CD4-positive, alpha-beta memory T cell (primary cell): ENCODE measurements around the gene CENPE. TPM values are rescaled to one million over a fixed set of nuclear protein-coding genes. Genes with fewer than 3 reads are reported as not detected.

Source experiments
- CTCF ChIA-PET: fragments of 350-600 bp; sonication (Branson Sonifier 250); formaldehyde crosslinking; loops from one replicate; lab custom pipeline; 2021; ENCODE audit warnings: inconsistent platforms; ENCODE audit not compliant: partially characterized antibody; lab: Charles Lee
- POLR2A ChIA-PET: fragments of 350-600 bp; sonication (Branson Sonifier 250); formaldehyde crosslinking; loops from one replicate; lab custom pipeline; 2021; ENCODE audit not compliant: partially characterized antibody; lab: Charles Lee
- DNase-seq, 5 donors: peaks; one replicate each; pipeline versions ENCODE4 v3.0.0 to v3.0.0-alpha.2; 2020 to 2022; ENCODE audit warnings: mixed read lengths in 1 of 5
- H3K27ac ChIP-seq: one replicate; pipeline ENCODE4 v1.7.0; 2013; ENCODE audit warnings: low read depth, low read length
- H3K27me3 ChIP-seq: 2 replicates; pipeline ENCODE4 v1.7.0; 2013; ENCODE audit warnings: mild to moderate bottlenecking, low read length, moderate library complexity; ENCODE audit not compliant: insufficient read depth
- H3K36me3 ChIP-seq: 2 replicates; pipeline ENCODE4 v1.7.0; 2013; ENCODE audit warnings: mild to moderate bottlenecking, low read length, moderate library complexity; ENCODE audit not compliant: insufficient read depth
- H3K4me1 ChIP-seq: 2 replicates; pipeline ENCODE4 v1.7.0; 2013; ENCODE audit warnings: mild to moderate bottlenecking, low read length, moderate library complexity; ENCODE audit not compliant: insufficient read depth
- H3K4me3 ChIP-seq, 2 donors: one replicate each; pipeline ENCODE4 v1.7.0; 2013; ENCODE audit warnings: low read length in 2 of 2, mild to moderate bottlenecking in 1 of 2
- H3K9me3 ChIP-seq, 2 donors: one replicate each; pipeline ENCODE4 v1.7.0; 2013; ENCODE audit warnings: low read length in 2 of 2, control low read depth in 1 of 2; ENCODE audit not compliant: control insufficient read depth in 1 of 2
- H3K27ac Mint-ChIP-seq, 7 donors: one replicate each; pipeline ENCODE4 v1.8.0; 2020 to 2021; ENCODE audit warnings: mixed read lengths in 7 of 7, mild to moderate bottlenecking in 6 of 7, inconsistent platforms in 3 of 7, moderate library complexity in 3 of 7
- H3K27me3 Mint-ChIP-seq, 2 donors: one replicate each; pipeline ENCODE4 v1.8.0; 2020 to 2021; ENCODE audit warnings: mixed read lengths in 2 of 2
- H3K36me3 Mint-ChIP-seq, 2 donors: one replicate each; pipeline ENCODE4 v1.8.0; 2020 to 2021; ENCODE audit warnings: mixed read lengths in 2 of 2, inconsistent platforms in 1 of 2, mild to moderate bottlenecking in 1 of 2
- H3K4me1 Mint-ChIP-seq, 4 donors: one replicate each; pipeline ENCODE4 v1.8.0; 2020 to 2021; ENCODE audit warnings: mixed read lengths in 4 of 4, mild to moderate bottlenecking in 1 of 4
- H3K4me3 Mint-ChIP-seq, 8 donors: one replicate each; pipeline ENCODE4 v1.8.0; 2020 to 2021; ENCODE audit warnings: mixed read lengths in 8 of 8, mild to moderate bottlenecking in 7 of 8, moderate library complexity in 6 of 8, inconsistent platforms in 3 of 8
- H3K9me3 Mint-ChIP-seq, 8 donors: one replicate each; pipeline ENCODE4 v1.8.0; 2020 to 2021; ENCODE audit warnings: mixed read lengths in 8 of 8, mild to moderate bottlenecking in 5 of 8, inconsistent platforms in 3 of 8, moderate library complexity in 1 of 8
- intact Hi-C: fragments of 100-400 bp; cut with micrococcal nuclease; formaldehyde crosslinking; loops from one replicate; pipeline ENCODE4 v1.15.1; 2023
- polyA plus RNA-seq, 2 donors: library from polyadenylated mRNA; unstranded; fragments of 300-500 nt; fragmentation: Illumina TruSeq; gene quantifications; one replicate each; pipeline ENCODE4 v1.2.3, GENCODE V29; 2021
- total RNA-seq, 2 experiments: library from RNA; stranded (reverse); gene quantifications; one replicate each; pipeline ENCODE4 v1.2.3, GENCODE V29; 2021

The CENPE gene
- total and polyA plus RNA-seq, 4 experiments from 2014 or later = 0.67 to 1.5 (median 0.77) TPM; not detected in 1

- DNase-seq = peak in 1 of 5 donors; percentile 0
- Mint-ChIP-seq H3K36me3 (no peaks in the 10 kb centered on the region), H3K27ac (peak overlapping the region; percentile 6 to 81 (median 47)), H3K4me3 (peak overlapping the region in 2 of 8 donors; percentile 4 to 9), H3K9me3 (peaks cover 0 to 2% (median 0%) of the 10 kb centered on the region in 8 donors), H3K27me3 (no peaks in the 10 kb centered on the region), H3K4me1 (peaks cover 7 to 15% (median 10%) of the 10 kb centered on the region in 4 donors)
- H3K4me1 ChIP-seq = peaks cover 13% of the 10 kb centered on the region
- POLR2A ChIA-PET = interaction anchor here (0.5 kb wide), 1 partner anchor 58 kb away, joined by 3 read pairs; no protein-coding TSS in a partner anchor
- no peaks in the 10 kb centered on the region for H3K9me3 ChIP-seq
- H3K27ac ChIP-seq = no peak overlapping the region
- intact Hi-C loops = no loop called here
- no peak overlapping the region for H3K4me3 ChIP-seq
- no peaks in the 10 kb centered on the region for H3K27me3 ChIP-seq
- no peaks in the 10 kb centered on the region for H3K36me3 ChIP-seq
- CTCF ChIA-PET = interaction anchor here (1.1 kb wide), 1 partner anchor 11 kb away, joined by 3 read pairs; no protein-coding TSS in a partner anchor
These were observed 61.3 kb downstream of the CENPE start for GRCh38 chr4:103136671-103137445.

GRCh38 chr4:103129174-103129573 is 69.0 kb downstream of the CENPE start:
- Histone ChIP-seq H3K27ac (no peak overlapping the region), H3K4me1 (no peaks in the 10 kb centered on the region), H3K36me3 (no peaks in the 10 kb centered on the region), H3K4me3 (no peak overlapping the region), H3K27me3 (no peaks in the 10 kb centered on the region), H3K9me3 (no peaks in the 10 kb centered on the region)
- Mint-ChIP-seq H3K36me3 (peaks cover 12 to 24% of the 10 kb centered on the region in 2 donors), H3K4me3 (no peak overlapping the region), H3K27me3 (no peaks in the 10 kb centered on the region), H3K4me1 (no peaks in the 10 kb centered on the region), H3K27ac (no peak overlapping the region), H3K9me3 (peaks cover 0 to 21% (median 14%) of the 10 kb centered on the region in 8 donors)
- intact Hi-C loops = no loop called here
- POLR2A ChIA-PET = no interaction called here
- CTCF ChIA-PET = no interaction called here
- DNase-seq = no peak

GRCh38 chr4:103126126-103126525 is 72.0 kb downstream of the CENPE start:
- Mint-ChIP-seq H3K9me3 (peaks cover 0 to 21% (median 14%) of the 10 kb centered on the region in 8 donors), H3K27me3 (no peaks in the 10 kb centered on the region), H3K4me1 (no peaks in the 10 kb centered on the region), H3K36me3 (peaks cover 12 to 24% of the 10 kb centered on the region in 2 donors), H3K27ac (no peak overlapping the region), H3K4me3 (no peak overlapping the region)
- H3K4me1 ChIP-seq = no peaks in the 10 kb centered on the region
- H3K9me3 ChIP-seq = no peaks in the 10 kb centered on the region
- no peak overlapping the region for H3K4me3 ChIP-seq
- DNase-seq = no peak
- no peaks in the 10 kb centered on the region for H3K27me3 ChIP-seq
- no peak overlapping the region for H3K27ac ChIP-seq
- H3K36me3 ChIP-seq = no peaks in the 10 kb centered on the region
- ChIA-PET CTCF (interaction anchor here (0.9 kb wide), 1 partner anchor 11 kb away, joined by 3 read pairs; no protein-coding TSS in a partner anchor), POLR2A (no interaction called here)
- intact Hi-C loops = no loop called here

- POLR2A ChIA-PET = no interaction called here
These were observed 75.0 kb downstream of the CENPE start for GRCh38 chr4:103123114-103123513.

GRCh38 chr4:103118166-103118565 is 80.0 kb downstream of the CENPE start:
- Mint-ChIP-seq H3K27me3 (no peaks in the 10 kb centered on the region), H3K9me3 (no peaks in the 10 kb centered on the region), H3K4me1 (no peaks in the 10 kb centered on the region), H3K4me3 (no peak overlapping the region), H3K27ac (no peak overlapping the region), H3K36me3 (no peaks in the 10 kb centered on the region)
- intact Hi-C loops = no loop called here
- H3K36me3 ChIP-seq = no peaks in the 10 kb centered on the region
- no peak overlapping the region for H3K27ac ChIP-seq
- ChIA-PET CTCF (no interaction called here), POLR2A (no interaction called here)
- H3K4me3 ChIP-seq = no peak overlapping the region
- H3K27me3 ChIP-seq = no peaks in the 10 kb centered on the region
- H3K9me3 ChIP-seq = no peaks in the 10 kb centered on the region
- H3K4me1 ChIP-seq = no peaks in the 10 kb centered on the region
- no peak for DNase-seq

More at GRCh38 chr4:103123114-103123513, 75.0 kb downstream of the CENPE start:
- no peak overlapping the region for H3K4me3 ChIP-seq
- peaks cover 0 to 15% (median 7%) of the 10 kb centered on the region in 8 donors for H3K9me3 Mint-ChIP-seq
- no peaks in the 10 kb centered on the region for H3K4me1 ChIP-seq
- H3K36me3 ChIP-seq = no peaks in the 10 kb centered on the region
- no peaks in the 10 kb centered on the region for H3K27me3 ChIP-seq
- H3K27ac ChIP-seq = no peak overlapping the region
- peaks cover 8 to 18% of the 10 kb centered on the region in 2 donors for H3K36me3 Mint-ChIP-seq
- no peaks in the 10 kb centered on the region for H3K9me3 ChIP-seq
- DNase-seq = no peak
- no peak overlapping the region for H3K27ac Mint-ChIP-seq
- H3K27me3 Mint-ChIP-seq = no peaks in the 10 kb centered on the region
- CTCF ChIA-PET = no interaction called here
- H3K4me1 Mint-ChIP-seq = no peaks in the 10 kb centered on the region
- H3K4me3 Mint-ChIP-seq = no peak overlapping the region
- intact Hi-C loops = no loop called here

- Histone ChIP-seq H3K9me3 (no peaks in the 10 kb centered on the region), H3K4me3 (no peak overlapping the region), H3K4me1 (no peaks in the 10 kb centered on the region), H3K27ac (no peak overlapping the region), H3K27me3 (no peaks in the 10 kb centered on the region), H3K36me3 (no peaks in the 10 kb centered on the region)
- POLR2A ChIA-PET = no interaction called here
- H3K4me3 Mint-ChIP-seq = no peak overlapping the region
- intact Hi-C loops = no loop called here
- no peaks in the 10 kb centered on the region for H3K9me3 Mint-ChIP-seq
- H3K36me3 Mint-ChIP-seq = no peaks in the 10 kb centered on the region
- H3K4me1 Mint-ChIP-seq = no peaks in the 10 kb centered on the region
- no peak overlapping the region for H3K27ac Mint-ChIP-seq
- no peak for DNase-seq
- no peaks in the 10 kb centered on the region for H3K27me3 Mint-ChIP-seq
- CTCF ChIA-PET = interaction anchor here (0.9 to 1.0 kb wide), 2 partner anchors 20 to 31 kb away, joined by 3 read pairs; no protein-coding TSS in a partner anchor
These were observed 86.5 kb downstream of the CENPE start for GRCh38 chr4:103111598-103111997.

GRCh38 chr4:103108542-103108941 is 89.6 kb downstream of the CENPE start:
- H3K27me3 Mint-ChIP-seq = no peaks in the 10 kb centered on the region
- no peak overlapping the region for H3K27ac Mint-ChIP-seq
- H3K4me1 ChIP-seq = no peaks in the 10 kb centered on the region
- H3K4me1 Mint-ChIP-seq = peaks cover 0 to 5% (median 4%) of the 10 kb centered on the region in 4 donors
- CTCF ChIA-PET = interaction anchor here (1.4 to 2.3 kb wide), 2 partner anchors 8 to 17 kb away, joined by 3 to 12 read pairs; partner anchors contain the start of gene BDH2
- H3K9me3 ChIP-seq = no peaks in the 10 kb centered on the region
- no peak overlapping the region for H3K27ac ChIP-seq
- H3K27me3 ChIP-seq = no peaks in the 10 kb centered on the region
- no peak overlapping the region for H3K4me3 Mint-ChIP-seq
- POLR2A ChIA-PET = no interaction called here
- intact Hi-C loops = no loop called here
- DNase-seq = no peak
- H3K9me3 Mint-ChIP-seq = no peaks in the 10 kb centered on the region
- H3K36me3 ChIP-seq = no peaks in the 10 kb centered on the region
- no peak overlapping the region for H3K4me3 ChIP-seq
- no peaks in the 10 kb centered on the region for H3K36me3 Mint-ChIP-seq
